ENCODE measurements around the gene PDGFRB.
"Not testable (repeated sequence)": the region's sequence is repeated elsewhere in the genome, so short reads cannot be mapped to it uniquely, and the experiment has no call there.

The PDGFRB gene

GRCh38 chr5:150103678-150104549 is 51.7 kb downstream of the PDGFRB start:
- no peak overlapping the region for H3K4me3 ChIP-seq (ENCODE audit: low read depth, low read length)
- H3K36me3 ChIP-seq (ENCODE audit: control insufficient read depth, insufficient read depth, low read length), result no peaks in the 10 kb centered on the region
- no peak overlapping the region for H3K9ac ChIP-seq (ENCODE audit: low read depth, low read length)
- H3K4me1 ChIP-seq (ENCODE audit: control insufficient read depth, insufficient read depth, low read length), result no peaks in the 10 kb centered on the region
- H3K27me3 ChIP-seq (ENCODE audit: control insufficient read depth, insufficient read depth, low read length), result no peaks in the 10 kb centered on the region
- no peaks in the 10 kb centered on the region for H3K9me3 ChIP-seq (ENCODE audit: control insufficient read depth, insufficient read depth, low read length)

GRCh38 chr5:150101023-150101422 is 54.6 kb downstream of the PDGFRB start:
- H3K27me3 ChIP-seq (ENCODE audit: control insufficient read depth, insufficient read depth, low read length), result no peaks in the 10 kb centered on the region
- no peaks in the 10 kb centered on the region for H3K9me3 ChIP-seq (ENCODE audit: control insufficient read depth, insufficient read depth, low read length)
- no peaks in the 10 kb centered on the region for H3K36me3 ChIP-seq (ENCODE audit: control insufficient read depth, insufficient read depth, low read length)
- H3K9ac ChIP-seq (ENCODE audit: low read depth, low read length), result no peak overlapping the region
- H3K4me1 ChIP-seq (ENCODE audit: control insufficient read depth, insufficient read depth, low read length), result no peaks in the 10 kb centered on the region
- H3K4me3 ChIP-seq (ENCODE audit: low read depth, low read length), result no peak overlapping the region

- peaks cover 2% of the 10 kb centered on the region for H3K27me3 ChIP-seq (ENCODE audit: control insufficient read depth, insufficient read depth, low read length)
- H3K4me1 ChIP-seq (ENCODE audit: control insufficient read depth, insufficient read depth, low read length), result no peaks in the 10 kb centered on the region
- H3K4me3 ChIP-seq (ENCODE audit: low read depth, low read length), result no peak overlapping the region
- H3K9me3 ChIP-seq (ENCODE audit: control insufficient read depth, insufficient read depth, low read length), result no peaks in the 10 kb centered on the region
- no peaks in the 10 kb centered on the region for H3K36me3 ChIP-seq (ENCODE audit: control insufficient read depth, insufficient read depth, low read length)
- H3K9ac ChIP-seq (ENCODE audit: low read depth, low read length), result no peak overlapping the region
Measured at GRCh38 chr5:150097152-150097551, 58.5 kb downstream of the PDGFRB start.

DNA sequence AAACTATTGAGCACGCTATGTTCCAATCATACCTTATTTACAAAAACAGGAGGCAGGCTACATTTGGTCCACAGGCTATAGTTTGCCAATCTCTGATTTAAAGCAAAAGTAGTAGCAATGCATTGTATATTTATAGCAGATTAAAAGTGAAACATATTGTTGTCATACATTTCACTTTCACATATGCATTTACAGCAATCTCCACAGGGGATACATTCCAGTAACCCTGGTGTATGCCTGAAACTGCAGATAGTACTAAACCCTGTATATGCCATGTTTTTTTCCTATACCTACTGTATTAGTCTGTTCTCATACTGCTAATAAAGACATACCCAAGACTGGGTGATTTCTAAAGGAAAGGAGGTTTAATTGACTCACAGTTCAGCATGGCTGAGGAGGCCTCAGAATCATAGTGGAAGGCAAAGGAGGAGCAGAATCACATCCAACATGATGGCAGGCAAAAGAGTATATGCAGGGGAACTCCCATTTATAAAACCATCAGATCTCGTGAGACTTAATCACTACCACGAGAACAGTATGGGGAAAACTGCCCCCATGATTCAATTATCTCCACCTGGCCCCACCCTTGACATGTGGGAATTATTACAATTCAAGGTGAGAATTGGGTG is 63.4 kb downstream of the PDGFRB start:
- H3K27me3 ChIP-seq (ENCODE audit: control insufficient read depth, insufficient read depth, low read length), result peaks cover 2% of the 10 kb centered on the region
- H3K36me3 ChIP-seq (ENCODE audit: control insufficient read depth, insufficient read depth, low read length), result no peaks in the 10 kb centered on the region
- H3K4me3 ChIP-seq (ENCODE audit: low read depth, low read length), result no peak overlapping the region
- no peaks in the 10 kb centered on the region for H3K9me3 ChIP-seq (ENCODE audit: control insufficient read depth, insufficient read depth, low read length)
- no peaks in the 10 kb centered on the region for H3K4me1 ChIP-seq (ENCODE audit: control insufficient read depth, insufficient read depth, low read length)
- H3K9ac ChIP-seq (ENCODE audit: low read depth, low read length), result no peak overlapping the region

DNA sequence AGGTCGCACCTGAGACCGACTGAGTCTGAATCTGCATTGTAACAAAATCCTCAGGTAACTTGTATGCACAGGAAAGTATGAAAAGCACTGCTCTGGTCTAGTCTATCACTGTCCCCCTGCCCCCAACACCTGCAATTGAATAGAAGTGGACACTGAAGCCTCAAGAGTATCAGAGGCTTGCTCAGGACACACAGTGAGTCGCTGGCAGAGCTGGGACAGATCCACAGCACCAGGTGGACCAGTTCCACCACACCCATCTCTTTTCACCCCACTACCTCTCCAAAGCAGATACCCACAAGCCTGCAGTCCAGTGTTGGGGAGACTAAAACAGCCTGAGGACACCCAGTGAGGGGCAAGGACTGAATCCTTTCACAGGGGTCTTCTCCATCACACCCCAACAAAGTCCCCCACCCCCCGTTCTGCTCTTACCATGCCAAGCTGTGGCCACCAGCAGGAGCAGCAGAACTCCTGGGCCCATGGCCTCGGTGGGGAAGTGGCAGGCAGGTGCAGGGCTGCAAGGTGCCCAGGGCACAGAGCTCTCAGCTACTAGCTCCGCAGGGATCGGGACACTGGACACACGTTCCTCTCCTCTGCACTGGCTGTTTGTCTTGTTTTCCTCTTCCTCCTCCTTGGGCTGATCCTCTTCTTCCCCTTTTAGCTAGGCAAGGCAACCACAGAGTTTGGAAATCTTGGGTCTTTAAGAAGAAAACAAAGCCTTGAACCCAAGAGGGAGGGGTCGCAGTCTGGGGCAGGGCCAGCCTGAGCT is 69.5 kb downstream of the PDGFRB start, which contains the start of gene CSF1R:
TSS of gene CSF1R (minus strand) at position 605 of the 766 bp plus-strand sequence. CDS start at position 478, 127 bp downstream.
- no peaks in the 10 kb centered on the region for H3K4me1 ChIP-seq (ENCODE audit: control insufficient read depth, insufficient read depth, low read length)
- H3K4me3 ChIP-seq (ENCODE audit: low read depth, low read length), result no peak within 1 kb of the TSS
- no peaks in the 10 kb centered on the region for H3K9me3 ChIP-seq (ENCODE audit: control insufficient read depth, insufficient read depth, low read length)
- no peak within 1 kb of the TSS for H3K9ac ChIP-seq (ENCODE audit: low read depth, low read length)
- no peaks in the 10 kb centered on the region for H3K36me3 ChIP-seq (ENCODE audit: control insufficient read depth, insufficient read depth, low read length)
- peaks cover 2% of the 10 kb centered on the region for H3K27me3 ChIP-seq (ENCODE audit: control insufficient read depth, insufficient read depth, low read length)

DNA sequence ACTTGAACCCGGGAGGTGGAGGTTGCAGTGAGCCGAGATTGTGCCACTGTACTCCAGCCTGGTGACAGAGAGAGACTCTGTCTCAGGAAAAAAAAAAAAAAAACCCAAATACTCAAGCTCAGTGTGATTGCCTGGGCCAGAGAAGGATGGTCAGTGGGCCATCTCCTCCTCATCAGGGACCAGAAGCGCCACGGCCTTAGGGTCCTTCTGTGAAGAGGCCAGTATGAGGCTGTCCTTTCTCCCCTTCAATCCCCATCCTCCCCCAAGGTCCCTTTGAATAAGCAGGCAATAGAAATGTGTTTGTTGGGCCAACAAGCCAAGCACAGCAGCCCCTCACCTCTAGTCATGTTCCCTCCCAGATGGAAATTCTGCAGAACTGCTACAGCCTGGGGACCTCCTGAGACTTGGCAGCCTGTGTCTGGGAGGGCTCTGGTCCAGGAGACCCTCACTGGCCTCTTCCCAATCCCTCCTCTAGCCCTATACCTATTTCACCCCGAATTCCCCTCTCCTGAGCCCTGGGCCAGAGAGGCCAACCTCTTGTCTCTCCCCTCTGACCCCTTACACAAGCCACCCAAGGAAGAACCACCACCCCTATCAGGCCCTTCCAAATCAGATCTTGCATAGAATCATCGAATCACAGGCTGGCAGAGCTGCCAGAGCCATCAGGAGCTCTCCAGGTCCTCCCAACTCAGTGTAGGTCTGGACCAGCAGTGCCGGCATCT is 70.3 kb downstream of the PDGFRB start:
- Histone ChIP-seq H3K4me1 (ENCODE audit: control insufficient read depth, insufficient read depth, low read length) (no peaks in the 10 kb centered on the region), H3K9ac (ENCODE audit: low read depth, low read length) (no peak overlapping the region), H3K9me3 (ENCODE audit: control insufficient read depth, insufficient read depth, low read length) (no peaks in the 10 kb centered on the region), H3K36me3 (ENCODE audit: control insufficient read depth, insufficient read depth, low read length) (no peaks in the 10 kb centered on the region), H3K27me3 (ENCODE audit: control insufficient read depth, insufficient read depth, low read length) (peaks cover 2% of the 10 kb centered on the region), H3K4me3 (ENCODE audit: low read depth, low read length) (no peak overlapping the region)

DNA sequence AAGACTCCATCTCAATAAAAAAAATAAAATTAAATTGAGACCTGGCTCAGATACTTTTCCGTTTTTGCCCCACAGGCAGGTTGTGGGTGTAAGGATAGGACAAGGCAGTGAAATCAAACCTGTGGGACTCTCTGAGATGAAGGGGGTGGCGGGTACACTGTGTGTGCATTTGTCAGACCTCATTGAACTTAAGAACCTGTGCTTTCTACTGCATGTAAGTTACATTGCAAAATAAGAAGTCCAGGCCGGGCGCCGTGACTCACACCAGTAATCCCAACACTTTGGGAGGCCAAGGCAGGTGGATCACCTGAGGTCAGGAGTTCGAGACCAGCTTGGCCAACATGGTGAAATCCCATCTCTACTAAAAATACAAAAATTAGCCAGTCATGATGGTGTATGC is 70.9 kb downstream of the PDGFRB start:
- not testable (repeated sequence) for H3K9me3 ChIP-seq (ENCODE audit: control insufficient read depth, insufficient read depth, low read length); H3K27me3 ChIP-seq (ENCODE audit: control insufficient read depth, insufficient read depth, low read length); H3K4me3 ChIP-seq (ENCODE audit: low read depth, low read length); H3K4me1 ChIP-seq (ENCODE audit: control insufficient read depth, insufficient read depth, low read length); H3K36me3 ChIP-seq (ENCODE audit: control insufficient read depth, insufficient read depth, low read length); H3K9ac ChIP-seq (ENCODE audit: low read depth, low read length)

DNA sequence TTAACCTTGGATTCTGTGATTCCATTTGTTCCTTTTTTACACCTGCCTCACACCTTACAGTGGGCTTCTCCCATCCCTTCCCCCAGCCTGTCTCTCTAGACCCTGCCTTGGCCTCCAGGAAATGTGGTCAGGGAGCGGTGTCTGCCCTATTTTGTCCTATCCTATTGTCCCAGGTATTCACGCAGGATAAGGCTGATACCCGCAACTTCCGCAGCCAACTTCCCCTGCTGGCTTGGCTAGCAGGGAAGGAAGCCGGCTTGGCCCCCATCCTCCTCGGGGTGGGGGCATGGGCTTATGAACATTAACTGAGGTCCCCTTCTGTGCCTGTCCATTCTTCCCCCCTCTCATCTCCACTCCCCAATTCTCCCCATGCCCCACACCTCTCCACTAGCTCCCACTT is 72.8 kb downstream of the PDGFRB start:
- H3K4me3 ChIP-seq (ENCODE audit: low read depth, low read length), result no peak overlapping the region
- no peaks in the 10 kb centered on the region for H3K9me3 ChIP-seq (ENCODE audit: control insufficient read depth, insufficient read depth, low read length)
- no peaks in the 10 kb centered on the region for H3K4me1 ChIP-seq (ENCODE audit: control insufficient read depth, insufficient read depth, low read length)
- H3K27me3 ChIP-seq (ENCODE audit: control insufficient read depth, insufficient read depth, low read length), result peaks cover 2% of the 10 kb centered on the region
- H3K36me3 ChIP-seq (ENCODE audit: control insufficient read depth, insufficient read depth, low read length), result no peaks in the 10 kb centered on the region
- no peak overlapping the region for H3K9ac ChIP-seq (ENCODE audit: low read depth, low read length)

- Histone ChIP-seq H3K4me1 (ENCODE audit: control insufficient read depth, insufficient read depth, low read length) (no peaks in the 10 kb centered on the region), H3K4me3 (ENCODE audit: low read depth, low read length) (no peak overlapping the region), H3K27me3 (ENCODE audit: control insufficient read depth, insufficient read depth, low read length) (peaks cover 2% of the 10 kb centered on the region), H3K36me3 (ENCODE audit: control insufficient read depth, insufficient read depth, low read length) (no peaks in the 10 kb centered on the region), H3K9me3 (ENCODE audit: control insufficient read depth, insufficient read depth, low read length) (no peaks in the 10 kb centered on the region), H3K9ac (ENCODE audit: low read depth, low read length) (no peak overlapping the region)
Measured at GRCh38 chr5:150082374-150082773, 73.3 kb downstream of the PDGFRB start.

DNA sequence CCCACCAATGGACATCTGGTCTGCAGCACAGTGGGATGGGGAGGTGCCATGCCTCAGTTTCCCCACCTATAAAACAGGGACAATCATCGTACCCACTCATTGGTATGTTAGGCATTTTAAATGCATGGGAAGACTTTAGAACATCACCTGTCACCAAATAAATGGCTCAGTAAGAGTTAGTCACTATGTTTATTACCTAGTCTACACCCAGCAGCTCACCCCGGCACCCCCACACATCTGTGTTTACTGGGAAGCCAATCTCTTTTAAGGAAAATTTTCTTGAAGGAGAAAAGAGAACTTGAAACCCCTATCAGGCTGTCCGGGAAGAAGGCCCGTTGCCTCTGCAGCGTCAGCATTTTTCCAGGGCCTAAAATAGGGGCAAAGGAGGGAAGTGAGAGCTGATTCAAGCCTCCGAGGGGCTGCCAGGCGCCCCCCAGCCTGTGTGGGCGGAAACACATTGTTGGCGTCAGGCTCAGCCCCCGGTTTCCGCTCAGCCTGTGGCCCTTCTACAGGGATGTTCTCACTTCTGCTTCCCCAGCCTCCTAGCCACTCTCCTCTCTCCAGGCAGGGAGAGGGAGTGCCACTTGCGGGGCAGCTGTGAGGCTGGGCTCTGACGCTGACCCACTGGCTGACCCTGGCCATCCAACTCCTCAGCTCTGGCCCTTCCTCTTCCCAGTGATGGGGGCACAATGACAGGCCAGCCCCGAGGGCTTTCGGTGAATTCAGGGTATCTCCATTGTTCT is 73.9 kb downstream of the PDGFRB start:
- Histone ChIP-seq H3K9ac (ENCODE audit: low read depth, low read length) (no peak overlapping the region), H3K36me3 (ENCODE audit: control insufficient read depth, insufficient read depth, low read length) (no peaks in the 10 kb centered on the region), H3K27me3 (ENCODE audit: control insufficient read depth, insufficient read depth, low read length) (peaks cover 2% of the 10 kb centered on the region), H3K9me3 (ENCODE audit: control insufficient read depth, insufficient read depth, low read length) (no peaks in the 10 kb centered on the region), H3K4me1 (ENCODE audit: control insufficient read depth, insufficient read depth, low read length) (no peaks in the 10 kb centered on the region), H3K4me3 (ENCODE audit: low read depth, low read length) (no peak overlapping the region)

Measured in iPS-15b (cell line).